OCI-LY3 (cell line): Measurements from ENCODE around the gene STARD13.

ENCODE experiments used
- EZH2phosphoT487 ChIP-seq: fragments of 200-600 bp; shearing (Covaris generic); IDR thresholded peaks from 2 replicates; pipeline ENCODE4 v1.6.1; 2018; ENCODE audit warnings: antibody characterized with exemption, mixed run types, low read depth
- TF ChIP-seq, protein P1 (sequence below): fragments of 200-600, 300-600 bp; sonication (generic); IDR thresholded peaks from 2 replicates; pipeline ENCODE4 v1.5.1; 2014; ENCODE audit warnings: antibody characterized with exemption, low read length, low read depth

DNA sequence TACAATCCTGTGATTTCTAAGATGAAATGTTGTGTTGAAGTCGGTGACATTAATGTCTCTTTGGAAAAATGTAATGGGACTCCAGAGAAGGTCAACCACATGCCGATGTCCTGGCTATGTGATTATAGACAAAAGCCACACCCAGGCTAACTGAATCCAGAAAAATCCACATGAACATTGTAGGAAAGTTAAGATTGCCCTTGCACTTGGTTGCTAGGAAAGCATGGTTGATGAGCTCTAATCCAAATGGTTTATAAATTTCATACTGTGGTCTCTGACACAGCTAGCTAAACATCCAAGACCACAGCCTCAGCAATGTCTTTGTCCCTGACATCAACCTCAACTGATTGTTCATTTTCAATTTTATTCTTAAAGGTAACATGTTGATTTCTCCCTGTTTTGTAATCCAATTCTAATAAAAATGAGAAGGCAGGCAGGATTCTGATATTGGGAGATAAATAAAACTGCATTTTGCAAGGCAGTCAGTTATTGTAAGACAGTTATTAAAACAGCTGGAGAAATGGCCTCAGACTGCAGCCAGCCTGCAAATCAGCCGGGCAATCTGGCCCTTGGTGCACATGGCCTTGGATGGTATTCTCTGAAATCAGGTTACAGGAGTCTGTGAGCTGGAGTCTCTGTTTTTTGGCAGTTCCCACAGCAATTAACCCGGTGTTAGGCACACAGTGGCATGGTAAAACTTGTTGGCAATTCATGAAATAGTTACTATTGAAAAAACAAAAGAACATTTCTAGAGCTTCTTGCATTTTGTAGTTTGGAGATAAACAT is 93.9 kb downstream of the STARD13 start:
- TF ChIP-seq, protein P1, sequence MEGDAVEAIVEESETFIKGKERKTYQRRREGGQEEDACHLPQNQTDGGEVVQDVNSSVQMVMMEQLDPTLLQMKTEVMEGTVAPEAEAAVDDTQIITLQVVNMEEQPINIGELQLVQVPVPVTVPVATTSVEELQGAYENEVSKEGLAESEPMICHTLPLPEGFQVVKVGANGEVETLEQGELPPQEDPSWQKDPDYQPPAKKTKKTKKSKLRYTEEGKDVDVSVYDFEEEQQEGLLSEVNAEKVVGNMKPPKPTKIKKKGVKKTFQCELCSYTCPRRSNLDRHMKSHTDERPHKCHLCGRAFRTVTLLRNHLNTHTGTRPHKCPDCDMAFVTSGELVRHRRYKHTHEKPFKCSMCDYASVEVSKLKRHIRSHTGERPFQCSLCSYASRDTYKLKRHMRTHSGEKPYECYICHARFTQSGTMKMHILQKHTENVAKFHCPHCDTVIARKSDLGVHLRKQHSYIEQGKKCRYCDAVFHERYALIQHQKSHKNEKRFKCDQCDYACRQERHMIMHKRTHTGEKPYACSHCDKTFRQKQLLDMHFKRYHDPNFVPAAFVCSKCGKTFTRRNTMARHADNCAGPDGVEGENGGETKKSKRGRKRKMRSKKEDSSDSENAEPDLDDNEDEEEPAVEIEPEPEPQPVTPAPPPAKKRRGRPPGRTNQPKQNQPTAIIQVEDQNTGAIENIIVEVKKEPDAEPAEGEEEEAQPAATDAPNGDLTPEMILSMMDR = no peak
- no peak for TF ChIP-seq EZH2phosphoT487
